GM18507 (cell line): Measurements from ENCODE around the gene PCSK6.
A peak's percentile ranks its signal among the peaks of the same experiment; 100 is the strongest.
"Not testable (repeated sequence)": the region's sequence is repeated elsewhere in the genome, so short reads cannot be mapped to it uniquely, and the experiment has no call there.

Experiments used
- DNase-seq: peaks from one replicate; pipeline ENCODE4 v3.0.0; 2011; ENCODE audit warnings: low read depth; ENCODE audit not compliant: insufficient read length; ENCODE audit errors: extremely low spot score
- FAIRE-seq: peaks from 2 replicates; lab custom pipeline; 2011; peaks lifted over from hg19 to GRCh38; lab: Jason Lieb, UNC

Gene PCSK6

GRCh38 chr15:101354891-101355623, 134.4 kb downstream of the PCSK6 start:
- FAIRE-seq, result no peak

GRCh38 chr15:101353240-101353639, 136.3 kb downstream of the PCSK6 start:
- FAIRE-seq, result no peak

More at GRCh38 chr15:101354891-101355623, 134.4 kb downstream of the PCSK6 start:
- DNase-seq, result no peak

GRCh38 chr15:101351736-101352135, 137.8 kb downstream of the PCSK6 start:
- no peak for DNase-seq
- no peak for FAIRE-seq

More at GRCh38 chr15:101353240-101353639, 136.3 kb downstream of the PCSK6 start:
- DNase-seq, result no peak

- FAIRE-seq (no peak), DNase-seq (no peak)
Observed at GRCh38 chr15:101349047-101349951, 140.2 kb downstream of the PCSK6 start.

GRCh38 chr15:101348643-101349042, 140.9 kb downstream of the PCSK6 start:
- DNase-seq, result no peak
- FAIRE-seq, result no peak

- no peak for DNase-seq
- no peak for FAIRE-seq
Observed at GRCh38 chr15:101348015-101348414, 141.5 kb downstream of the PCSK6 start.

- FAIRE-seq (no peak), DNase-seq (no peak)
Observed at GRCh38 chr15:101347454-101347853, 142.1 kb downstream of the PCSK6 start.

- DNase-seq, result no peak
- no peak for FAIRE-seq
Observed at GRCh38 chr15:101346928-101347327, 142.6 kb downstream of the PCSK6 start.

- no peak for DNase-seq
Observed at GRCh38 chr15:101342056-101342455, 147.5 kb downstream of the PCSK6 start.

GRCh38 chr15:101338502-101339057, 150.9 kb downstream of the PCSK6 start:
- DNase-seq, result no peak
- no peak for FAIRE-seq

More at GRCh38 chr15:101342056-101342455, 147.5 kb downstream of the PCSK6 start:
- no peak for FAIRE-seq

- FAIRE-seq, result no peak
Observed at GRCh38 chr15:101337976-101338375, 151.5 kb downstream of the PCSK6 start.

GRCh38 chr15:101333907-101334789, 155.4 kb downstream of the PCSK6 start:
- DNase-seq, result peak; percentile 11
- FAIRE-seq, result not testable (repeated sequence)

More at GRCh38 chr15:101337976-101338375, 151.5 kb downstream of the PCSK6 start:
- no peak for DNase-seq

- no peak for FAIRE-seq
- no peak for DNase-seq
Observed at GRCh38 chr15:101332061-101332467, 157.4 kb downstream of the PCSK6 start.

GRCh38 chr15:101329867-101330380, 159.6 kb downstream of the PCSK6 start:
- no peak for FAIRE-seq
- no peak for DNase-seq

- DNase-seq, result no peak
- no peak for FAIRE-seq
Observed at GRCh38 chr15:101329309-101329863, 160.1 kb downstream of the PCSK6 start.

GRCh38 chr15:101328001-101328400, 161.5 kb downstream of the PCSK6 start:
- no peak for DNase-seq
- no peak for FAIRE-seq

- FAIRE-seq (no peak), DNase-seq (no peak)
Observed at GRCh38 chr15:101327147-101327740, 162.3 kb downstream of the PCSK6 start.

- DNase-seq (no peak), FAIRE-seq (no peak)
Observed at GRCh38 chr15:101326462-101327146, 162.9 kb downstream of the PCSK6 start.
